Skeletal muscle satellite cell (primary cell): ENCODE data around the gene TIGAR.

ENCODE experiments used
- H3K27me3 ChIP-seq: 2 replicates; pipeline ENCODE4 v1.7.0; 2013; ENCODE audit warnings: low read length; ENCODE audit not compliant: control insufficient read depth, insufficient read depth
- H3K36me3 ChIP-seq: 2 replicates; pipeline ENCODE4 v1.7.0; 2013; ENCODE audit warnings: mild to moderate bottlenecking, control low read depth, low read length; ENCODE audit not compliant: insufficient read depth
- H3K4me1 ChIP-seq: 2 replicates; pipeline ENCODE4 v1.7.0; 2013; ENCODE audit warnings: low read length; ENCODE audit not compliant: control insufficient read depth, insufficient read depth
- H3K4me2 ChIP-seq: 2 replicates; pipeline ENCODE4 v1.7.0; 2013; ENCODE audit warnings: mild to moderate bottlenecking, low read length
- H3K4me3 ChIP-seq: 2 replicates; pipeline ENCODE4 v1.7.0; 2013; ENCODE audit warnings: low read length
- H3K9ac ChIP-seq: 2 replicates; pipeline ENCODE4 v1.7.0; 2013; ENCODE audit warnings: mild to moderate bottlenecking, low read depth, low read length, moderate library complexity
- H3K9me3 ChIP-seq: replicated peaks from 2 replicates; pipeline ENCODE4 v1.7.0; 2013; ENCODE audit warnings: mild to moderate bottlenecking, control low read depth, low read length

The TIGAR gene

GRCh38 chr12:4322726-4323125 is 1.7 kb downstream of the TIGAR start:
- Histone ChIP-seq H3K9ac (no peak overlapping the region), H3K27me3 (no peaks in the 10 kb centered on the region), H3K4me1 (peaks cover 12% of the 10 kb centered on the region), H3K36me3 (peaks cover 7% of the 10 kb centered on the region), H3K9me3 (no peaks in the 10 kb centered on the region), H3K4me3 (peak overlapping the region; percentile 94), H3K4me2 (peak overlapping the region; percentile 79)

- Histone ChIP-seq H3K9me3 (no peaks in the 10 kb centered on the region), H3K27me3 (no peaks in the 10 kb centered on the region), H3K9ac (no peak overlapping the region), H3K4me2 (no peak overlapping the region), H3K4me3 (no peak overlapping the region), H3K36me3 (peaks cover 7% of the 10 kb centered on the region), H3K4me1 (peaks cover 12% of the 10 kb centered on the region)
These were observed 2.4 kb downstream of the TIGAR start for GRCh38 chr12:4323396-4323795.

DNA sequence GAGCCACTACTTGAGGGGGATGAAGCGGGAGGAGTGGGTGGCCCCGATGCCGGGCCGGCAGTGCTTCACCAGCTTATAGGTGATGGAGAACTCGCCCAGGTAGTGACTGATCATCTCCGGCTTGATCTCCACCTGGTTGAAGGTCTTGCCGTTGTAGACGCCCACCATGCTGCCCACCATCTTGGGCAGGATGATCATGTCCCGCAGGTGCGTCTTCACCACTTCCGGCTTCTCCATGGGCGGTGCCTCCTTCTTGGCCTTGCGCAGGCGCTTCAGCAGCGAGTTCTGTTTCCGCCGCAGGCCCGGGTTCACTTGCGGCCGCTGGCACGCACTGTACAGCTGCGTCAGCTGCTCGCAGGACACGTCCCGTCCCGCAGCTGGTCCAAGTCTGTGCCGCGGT is 3.4 kb downstream of the TIGAR start:
- Histone ChIP-seq H3K4me2 (no peak overlapping the region), H3K9ac (no peak overlapping the region), H3K4me3 (no peak overlapping the region), H3K36me3 (peaks cover 7% of the 10 kb centered on the region), H3K27me3 (no peaks in the 10 kb centered on the region), H3K4me1 (peaks cover 12% of the 10 kb centered on the region), H3K9me3 (no peaks in the 10 kb centered on the region)

DNA sequence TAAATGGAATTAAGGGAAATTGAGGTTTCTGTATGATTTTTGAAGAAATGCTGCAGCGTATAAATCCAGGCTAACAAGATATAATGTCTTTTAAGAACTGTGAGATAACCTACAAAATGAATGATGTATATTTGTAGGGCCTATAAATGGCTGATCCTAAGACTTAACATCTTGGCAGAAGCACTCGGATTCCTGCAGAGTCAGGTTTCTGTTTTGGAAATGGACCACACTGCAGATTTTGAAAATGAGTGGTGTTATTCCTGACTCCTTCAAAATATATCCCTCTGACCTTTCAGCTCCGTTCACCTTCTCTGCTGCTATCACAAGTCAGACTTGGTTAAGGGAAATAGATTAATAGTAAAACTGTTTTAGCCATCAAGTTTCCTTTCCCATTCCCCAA is 5.0 kb downstream of the TIGAR start:
- no peaks in the 10 kb centered on the region for H3K9me3 ChIP-seq
- H3K36me3 ChIP-seq: peaks cover 12% of the 10 kb centered on the region
- H3K4me3 ChIP-seq: no peak overlapping the region
- no peaks in the 10 kb centered on the region for H3K27me3 ChIP-seq
- H3K9ac ChIP-seq: no peak overlapping the region
- H3K4me2 ChIP-seq: no peak overlapping the region
- H3K4me1 ChIP-seq: peaks cover 7% of the 10 kb centered on the region

DNA sequence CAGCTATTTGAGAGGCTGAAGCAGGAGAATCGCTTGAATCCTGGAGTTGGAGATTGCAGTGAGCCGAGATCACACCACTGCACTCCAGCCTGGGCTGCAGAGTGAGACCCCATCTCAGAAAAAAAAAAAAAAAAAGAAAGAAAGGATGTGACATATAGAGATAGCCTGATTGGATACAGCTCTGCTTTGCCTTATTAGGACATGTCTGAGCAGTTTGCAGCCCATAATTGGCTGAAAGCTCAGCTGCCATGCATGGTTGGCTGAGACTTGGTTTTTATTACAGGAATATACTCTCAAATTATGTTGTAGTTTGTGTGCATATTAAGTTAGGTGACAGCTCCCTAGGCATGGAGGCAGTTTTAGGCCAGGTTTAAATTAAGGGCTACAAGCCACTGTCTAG is 6.3 kb downstream of the TIGAR start:
- Histone ChIP-seq H3K9ac (no peak overlapping the region), H3K4me3 (no peak overlapping the region), H3K4me1 (peaks cover 4% of the 10 kb centered on the region), H3K4me2 (no peak overlapping the region), H3K9me3 (no peaks in the 10 kb centered on the region), H3K27me3 (no peaks in the 10 kb centered on the region), H3K36me3 (peaks cover 15% of the 10 kb centered on the region)

DNA sequence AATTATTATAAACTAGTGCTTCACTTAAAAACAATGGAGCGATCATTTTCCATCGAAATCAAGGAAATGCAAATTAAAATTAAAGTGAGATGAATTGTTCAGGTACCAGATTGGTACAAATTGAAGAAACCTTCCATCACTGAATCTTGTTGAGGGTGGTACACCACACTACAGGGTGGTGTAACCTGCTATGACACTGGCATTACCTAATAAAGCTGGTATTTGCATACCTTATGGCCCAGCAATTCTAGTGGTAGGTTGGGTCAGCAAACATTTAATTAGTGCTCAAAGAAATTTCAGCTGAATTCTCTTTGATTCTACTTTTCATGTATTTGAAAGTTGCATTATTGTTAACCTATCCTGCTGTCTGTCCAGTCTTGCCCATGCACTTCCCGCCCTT is 9.2 kb downstream of the TIGAR start:
- Histone ChIP-seq H3K27me3 (no peaks in the 10 kb centered on the region), H3K4me1 (no peaks in the 10 kb centered on the region), H3K4me3 (no peak overlapping the region), H3K4me2 (no peak overlapping the region), H3K9me3 (no peaks in the 10 kb centered on the region), H3K9ac (no peak overlapping the region), H3K36me3 (peaks cover 19% of the 10 kb centered on the region)

DNA sequence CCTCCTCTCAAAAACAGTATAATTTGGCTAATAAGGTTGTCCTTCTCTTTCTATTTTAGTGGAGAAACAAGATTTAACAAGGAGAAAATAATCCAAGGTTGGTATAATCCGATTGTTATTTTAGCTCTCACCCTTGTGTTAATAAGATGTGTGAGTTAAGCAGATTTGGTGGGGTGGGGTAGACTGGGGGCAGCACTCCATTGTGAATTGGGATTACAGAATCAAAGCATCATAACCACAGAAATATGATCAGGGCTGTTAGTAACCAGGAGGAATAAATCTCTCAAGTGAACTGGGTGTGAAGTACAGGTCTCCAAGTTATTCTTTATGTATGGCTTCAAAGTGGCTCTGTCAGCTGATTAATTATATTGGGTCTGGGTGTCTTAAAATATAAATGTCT is 10.2 kb downstream of the TIGAR start:
- no peak overlapping the region for H3K4me3 ChIP-seq
- no peaks in the 10 kb centered on the region for H3K4me1 ChIP-seq
- no peak overlapping the region for H3K9ac ChIP-seq
- H3K9me3 ChIP-seq: no peaks in the 10 kb centered on the region
- H3K27me3 ChIP-seq: no peaks in the 10 kb centered on the region
- peaks cover 18% of the 10 kb centered on the region for H3K36me3 ChIP-seq
- no peak overlapping the region for H3K4me2 ChIP-seq

- H3K9ac ChIP-seq: no peak overlapping the region
- H3K9me3 ChIP-seq: no peaks in the 10 kb centered on the region
- no peak overlapping the region for H3K4me3 ChIP-seq
- no peak overlapping the region for H3K4me2 ChIP-seq
- no peaks in the 10 kb centered on the region for H3K27me3 ChIP-seq
- no peaks in the 10 kb centered on the region for H3K4me1 ChIP-seq
- peaks cover 18% of the 10 kb centered on the region for H3K36me3 ChIP-seq
These were observed 10.8 kb downstream of the TIGAR start for GRCh38 chr12:4331842-4332241.

GRCh38 chr12:4346931-4347330 is 25.9 kb downstream of the TIGAR start:
- H3K4me2 ChIP-seq: no peak overlapping the region
- H3K4me1 ChIP-seq: no peaks in the 10 kb centered on the region
- H3K36me3 ChIP-seq: peaks cover 8% of the 10 kb centered on the region
- H3K9me3 ChIP-seq: no peaks in the 10 kb centered on the region
- no peak overlapping the region for H3K4me3 ChIP-seq
- H3K27me3 ChIP-seq: no peaks in the 10 kb centered on the region
- H3K9ac ChIP-seq: no peak overlapping the region

GRCh38 chr12:4353785-4354208 is 32.8 kb downstream of the TIGAR start:
- Histone ChIP-seq H3K36me3 (peaks cover 21% of the 10 kb centered on the region), H3K9ac (no peak overlapping the region)

DNA sequence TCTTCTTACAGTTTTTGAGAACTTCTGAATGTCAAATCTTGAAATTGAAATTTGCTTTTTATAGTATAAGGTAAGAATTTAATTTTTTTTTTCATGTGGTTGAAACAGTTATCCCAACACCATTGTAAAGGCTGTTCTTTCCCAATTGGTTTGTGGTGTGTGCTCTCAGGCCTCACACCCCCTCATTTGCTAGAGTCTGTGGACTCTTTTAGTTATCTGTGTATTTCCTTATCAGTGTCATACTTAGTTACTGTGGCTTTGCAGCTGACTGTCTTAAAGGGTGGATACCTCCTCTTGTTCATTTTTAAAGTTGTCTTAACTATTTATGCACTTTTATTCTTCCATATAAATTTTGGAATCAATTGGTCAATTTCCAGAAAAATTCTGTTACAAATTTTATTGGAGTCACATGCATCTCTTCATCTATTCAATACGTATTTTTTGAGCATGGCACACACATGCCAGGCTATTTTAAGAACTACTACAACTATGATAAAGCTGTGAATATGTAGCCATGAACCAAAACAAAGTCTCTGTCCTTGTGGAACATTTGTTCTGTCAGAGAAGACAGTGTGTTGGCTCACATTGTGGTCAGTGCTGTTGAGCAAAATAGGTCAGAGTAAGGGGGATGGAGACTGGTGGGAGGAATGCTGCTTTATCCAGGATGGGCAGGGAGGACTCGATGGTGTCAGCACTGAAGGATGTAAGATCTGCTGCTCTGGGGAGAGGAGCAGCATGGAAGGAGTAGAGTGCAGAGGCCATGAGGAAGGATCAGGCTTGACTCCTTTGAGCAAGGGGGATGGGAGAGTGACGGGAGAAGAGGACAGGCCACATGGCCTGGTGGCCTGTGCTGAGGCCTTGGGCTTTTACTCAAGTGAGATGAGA is 34.4 kb downstream of the TIGAR start:
- Histone ChIP-seq H3K4me3 (no peak overlapping the region), H3K36me3 (peaks cover 18% of the 10 kb centered on the region), H3K9ac (no peak overlapping the region), H3K9me3 (no peaks in the 10 kb centered on the region), H3K4me1 (no peaks in the 10 kb centered on the region), H3K27me3 (no peaks in the 10 kb centered on the region), H3K4me2 (no peak overlapping the region)

More at GRCh38 chr12:4353785-4354208, 32.8 kb downstream of the TIGAR start:
- Histone ChIP-seq H3K4me3 (no peak overlapping the region), H3K9me3 (no peaks in the 10 kb centered on the region), H3K27me3 (no peaks in the 10 kb centered on the region), H3K4me1 (no peaks in the 10 kb centered on the region), H3K4me2 (no peak overlapping the region)

DNA sequence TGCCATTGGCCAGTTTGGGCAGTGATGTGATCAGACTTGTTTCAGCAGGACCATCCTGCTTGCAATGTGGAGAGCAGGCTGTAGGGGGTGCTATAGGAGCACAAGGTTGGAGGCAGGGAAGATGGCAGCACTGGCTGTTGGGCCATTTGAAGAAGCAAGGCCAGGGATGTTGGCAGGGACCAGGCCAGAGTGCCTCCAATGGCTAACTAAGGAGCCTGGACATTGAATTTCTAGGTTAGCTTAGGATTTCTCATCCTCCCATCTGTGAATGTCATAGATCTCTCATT is 35.0 kb downstream of the TIGAR start:
- Histone ChIP-seq H3K27me3 (no peaks in the 10 kb centered on the region), H3K4me2 (no peak overlapping the region), H3K36me3 (peaks cover 18% of the 10 kb centered on the region), H3K9me3 (no peaks in the 10 kb centered on the region), H3K4me1 (no peaks in the 10 kb centered on the region), H3K4me3 (no peak overlapping the region), H3K9ac (no peak overlapping the region)
